WI38 (cell line): ENCODE data around the gene LAMTOR4.
"Not testable (repeated sequence)": the region's sequence is repeated elsewhere in the genome, so short reads cannot be mapped to it uniquely, and the experiment has no call there.

Experiments used
- H3K4me3 ChIP-seq: 2 replicates; pipeline ENCODE4 v1.5.1; 2011; ENCODE audit warnings: low read depth, mild to moderate bottlenecking, control low read depth, low read length
- CTCF ChIP-seq: IDR thresholded peaks from 2 replicates; pipeline ENCODE4 v1.5.1; 2012; ENCODE audit warnings: low read depth, mild to moderate bottlenecking, control low read depth, low read length

Gene LAMTOR4

GRCh38 chr7:100175296-100175935, 26.7 kb downstream of the LAMTOR4 start:
- no peak for TF ChIP-seq CTCF
- no peak overlapping the region for H3K4me3 ChIP-seq

GRCh38 chr7:100176096-100177044, 27.7 kb downstream of the LAMTOR4 start:
- no peak for TF ChIP-seq CTCF
- peak overlapping the region; percentile 86 for H3K4me3 ChIP-seq

GRCh38 chr7:100177045-100178001, 28.6 kb downstream of the LAMTOR4 start, which contains the start of the genes GPC2 and STAG3:
TSS of gene GPC2 (minus strand) at chr7:100177381. CDS start at chr7:100177199, 182 bp downstream.
TSS of gene STAG3 (plus strand) at chr7:100177918. CDS start at chr7:100180557, 2,639 bp downstream.
- no peak for TF ChIP-seq CTCF
- peak within 1 kb of the TSS; percentile 86 for H3K4me3 ChIP-seq

GRCh38 chr7:100180084-100180483, 31.4 kb downstream of the LAMTOR4 start:
- H3K4me3 ChIP-seq, result not testable (repeated sequence)

GRCh38 chr7:100182616-100183015, 33.9 kb downstream of the LAMTOR4 start:
- not testable (repeated sequence) for H3K4me3 ChIP-seq

GRCh38 chr7:100183090-100183489, 34.4 kb downstream of the LAMTOR4 start:
- not testable (repeated sequence) for H3K4me3 ChIP-seq

- H3K4me3 ChIP-seq, result no peak overlapping the region
- TF ChIP-seq CTCF, result no peak
Measured at GRCh38 chr7:100185726-100186125, 37.0 kb downstream of the LAMTOR4 start.

- no peak overlapping the region for H3K4me3 ChIP-seq
- no peak for TF ChIP-seq CTCF
Measured at GRCh38 chr7:100189061-100189460, 40.3 kb downstream of the LAMTOR4 start.
